ENCODE results near the gene IFNE.

The IFNE gene, protein sequence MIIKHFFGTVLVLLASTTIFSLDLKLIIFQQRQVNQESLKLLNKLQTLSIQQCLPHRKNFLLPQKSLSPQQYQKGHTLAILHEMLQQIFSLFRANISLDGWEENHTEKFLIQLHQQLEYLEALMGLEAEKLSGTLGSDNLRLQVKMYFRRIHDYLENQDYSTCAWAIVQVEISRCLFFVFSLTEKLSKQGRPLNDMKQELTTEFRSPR

GRCh38 chr9:21482213-21482612 is at the start of gene IFNE:
Gene IFNE, minus strand, starts transcription at chr9:21482313. Its CDS starts 619 bp downstream, at chr9:21481694.
- DNase-seq = no peak

DNA sequence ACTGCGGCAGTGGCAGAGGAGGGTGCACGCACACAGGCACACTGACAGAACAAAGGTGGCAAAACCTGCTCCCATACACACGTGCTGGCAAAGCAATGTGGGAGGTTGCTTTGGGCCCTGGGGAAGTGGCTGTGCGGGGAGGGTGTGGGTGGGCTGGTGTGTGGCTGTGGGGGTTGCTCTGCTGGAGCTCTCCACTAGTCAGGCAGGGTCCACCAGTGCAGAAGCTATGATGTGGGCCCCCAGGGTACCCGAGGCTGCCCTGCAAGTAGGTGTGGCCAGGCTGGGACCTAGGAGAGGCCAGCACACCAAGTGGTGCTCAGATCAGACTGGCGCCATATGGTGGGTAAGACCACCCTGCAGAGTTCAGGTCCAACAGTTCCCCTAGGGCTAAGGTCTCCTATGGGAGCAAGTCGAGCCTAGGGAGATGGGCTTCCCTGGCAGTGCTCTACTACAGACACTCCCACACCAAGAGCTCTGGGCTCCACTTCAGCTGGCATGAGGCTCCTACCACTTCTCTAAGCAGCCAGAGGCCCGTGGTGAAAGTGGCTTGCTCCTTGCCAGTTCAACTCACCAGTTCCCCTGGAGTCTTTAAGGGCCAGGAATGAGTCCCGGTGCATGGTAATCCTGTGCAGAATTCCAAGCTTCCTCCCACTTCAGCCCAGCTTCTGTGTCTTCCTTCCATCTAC is 46.2 kb upstream of the IFNE start:
- no peak for DNase-seq

DNA sequence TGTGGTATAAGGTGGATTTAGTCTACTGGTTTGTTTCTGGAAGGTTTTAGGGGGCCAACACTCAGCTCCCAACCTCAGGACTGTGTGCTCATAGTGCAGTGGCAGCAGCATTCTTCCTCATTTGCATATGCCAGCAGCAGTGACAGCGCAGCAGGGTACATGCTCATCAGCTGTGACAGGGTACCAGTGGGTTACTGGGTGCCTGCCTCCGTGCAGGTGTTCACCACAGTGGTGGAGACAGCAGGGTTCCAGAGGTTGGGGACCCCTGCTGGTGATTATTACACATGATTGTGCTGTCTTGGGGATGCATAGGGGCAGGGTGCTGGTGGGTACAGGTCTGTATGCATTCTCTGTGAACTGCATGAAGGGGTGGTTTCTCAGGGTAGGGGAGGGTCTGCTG is 45.5 kb upstream of the IFNE start:
- no peak for DNase-seq

- DNase-seq = no peak
Observed at GRCh38 chr9:21525174-21525573, 43.1 kb upstream of the IFNE start.

DNA sequence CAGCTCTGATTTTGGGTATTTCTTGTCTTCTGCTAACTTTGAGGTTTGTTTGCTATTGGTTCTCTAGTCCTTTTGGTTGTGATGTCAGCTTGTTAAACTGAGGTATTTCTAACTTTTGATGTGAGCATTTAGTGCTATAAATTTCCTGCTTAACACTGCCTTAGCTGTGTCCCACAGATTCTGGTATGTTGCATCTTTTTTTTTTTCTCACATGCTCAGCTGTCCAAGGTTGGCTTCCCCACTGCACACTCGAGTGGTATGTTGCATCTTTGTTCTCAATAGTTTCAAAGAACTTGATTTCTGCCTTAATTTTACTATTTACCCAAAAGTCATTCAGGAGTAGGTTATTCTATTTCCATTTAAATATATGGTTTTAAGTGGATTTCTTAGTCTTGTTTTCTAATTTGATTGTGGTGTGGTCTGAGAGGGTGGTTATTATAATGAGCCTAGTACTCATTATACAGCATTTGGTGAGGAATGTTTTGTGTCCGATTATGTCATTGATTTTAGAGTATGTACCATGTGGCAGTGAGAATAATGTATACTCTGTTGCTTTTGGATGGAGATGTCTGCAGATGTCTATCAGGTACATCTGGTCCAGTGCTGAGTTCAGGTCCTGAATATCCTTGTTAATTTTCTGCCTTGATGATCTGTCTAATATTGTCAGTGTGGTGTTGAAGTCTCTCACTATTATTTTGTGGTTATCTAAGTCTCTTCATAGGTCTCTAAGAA is 42.2 kb upstream of the IFNE start:
- no peak for DNase-seq

- DNase-seq = no peak
Observed at GRCh38 chr9:21523021-21524014, 41.2 kb upstream of the IFNE start.

DNA sequence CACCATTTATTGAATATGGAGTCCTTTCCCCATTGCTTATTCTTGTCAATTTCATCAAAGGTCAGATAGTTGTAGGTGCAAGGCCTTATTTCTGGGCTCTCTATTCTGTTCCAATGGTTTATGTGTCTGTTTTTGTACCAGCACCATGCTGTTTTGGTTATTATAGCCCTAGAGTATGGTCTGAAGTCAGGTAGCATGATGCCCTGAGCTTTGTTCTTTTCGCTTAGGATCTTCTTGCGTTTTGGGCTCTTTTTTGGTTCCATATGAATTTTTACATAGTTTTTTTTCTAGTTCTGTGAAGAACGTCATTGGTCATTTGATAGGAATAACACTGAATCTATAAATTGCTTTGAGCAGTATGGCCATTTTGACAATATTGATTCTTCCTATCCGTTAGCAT is 40.2 kb upstream of the IFNE start:
- DNase-seq = no peak

- DNase-seq = no peak
Observed at GRCh38 chr9:21521448-21521847, 39.3 kb upstream of the IFNE start.

- DNase-seq = no peak
Observed at GRCh38 chr9:21520501-21521228, 38.6 kb upstream of the IFNE start.

- no peak for DNase-seq
Observed at GRCh38 chr9:21519855-21520434, 37.8 kb upstream of the IFNE start.

GRCh38 chr9:21516796-21517195 is 34.7 kb upstream of the IFNE start:
- no peak for DNase-seq

GRCh38 chr9:21513431-21513830 is 31.3 kb upstream of the IFNE start:
- no peak for DNase-seq

DNA sequence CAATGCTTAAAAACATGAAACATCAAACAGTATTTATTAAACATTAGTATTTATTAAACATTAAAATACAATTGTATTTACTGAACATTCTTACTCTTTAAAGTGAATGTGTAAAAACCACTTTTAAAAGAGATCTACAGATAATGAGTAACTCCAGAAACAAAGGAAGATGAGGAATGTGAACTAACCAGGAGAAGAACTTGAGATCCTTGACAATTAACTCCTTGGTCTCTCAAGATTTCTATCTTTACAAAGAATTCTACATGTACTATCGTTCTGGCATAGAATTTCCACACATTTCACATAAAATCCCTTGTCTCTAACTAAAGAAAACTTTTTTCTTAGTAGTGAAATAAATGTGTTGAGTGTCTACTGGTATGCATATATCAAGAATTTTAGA is 28.7 kb upstream of the IFNE start:
- no peak for DNase-seq

DNA sequence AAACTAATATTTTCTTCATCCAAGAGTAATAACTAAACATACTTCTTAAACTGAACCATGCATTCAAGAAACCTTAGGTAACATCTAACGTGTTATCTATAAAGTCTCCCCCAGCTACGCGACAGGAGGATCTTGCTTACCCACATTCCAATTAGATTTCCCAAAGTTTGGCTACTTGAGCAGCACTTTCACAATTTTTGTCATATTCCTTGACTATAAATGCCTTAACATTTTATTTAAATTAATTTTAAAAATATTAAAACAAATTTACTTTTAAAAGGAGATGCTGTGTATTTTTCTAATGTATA is 25.3 kb upstream of the IFNE start:
- DNase-seq = no peak

GRCh38 chr9:21506626-21507482 is 24.7 kb upstream of the IFNE start:
- no peak for DNase-seq

- no peak for DNase-seq
Observed at GRCh38 chr9:21505425-21506179, 23.5 kb upstream of the IFNE start.

DNA sequence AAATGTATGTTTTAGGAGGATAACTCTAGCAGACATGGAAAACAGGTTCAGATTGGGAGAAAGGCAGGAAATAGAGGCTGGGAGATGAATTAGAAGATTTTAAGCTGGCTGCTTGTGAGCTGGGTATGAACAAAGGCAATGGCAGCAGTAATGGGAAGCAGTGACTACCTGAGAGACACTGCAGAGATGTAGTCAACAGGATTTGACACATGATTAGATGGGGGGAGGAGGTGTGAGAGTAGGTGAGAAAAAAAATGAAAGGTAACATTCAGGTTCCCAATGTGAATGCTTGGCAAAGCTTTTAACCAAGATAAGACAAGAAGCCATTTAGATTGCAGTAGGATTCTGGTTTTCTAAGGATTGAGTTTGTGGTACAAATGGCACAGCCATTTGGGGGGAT is 22.8 kb upstream of the IFNE start:
- no peak for DNase-seq

- DNase-seq = no peak
Observed at GRCh38 chr9:21504113-21504512, 22.0 kb upstream of the IFNE start.

DNA sequence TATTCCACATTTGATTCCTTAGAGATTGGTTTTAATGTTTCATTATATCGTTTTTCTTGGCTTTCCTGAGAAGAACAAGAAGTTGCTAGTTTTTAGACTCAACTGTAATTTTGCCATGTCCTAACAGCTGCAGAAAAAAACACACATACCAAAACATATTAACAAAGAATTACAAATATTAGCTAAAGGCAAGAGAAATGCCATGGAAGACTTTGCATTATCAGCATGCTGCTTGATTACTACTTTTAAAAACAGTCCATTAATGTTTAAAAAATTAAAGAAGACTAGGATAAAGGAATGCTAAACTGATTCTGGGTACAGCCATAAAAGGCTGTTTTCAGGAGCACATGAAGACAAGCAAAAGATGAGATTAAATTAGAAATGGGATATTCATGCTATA is 20.5 kb upstream of the IFNE start:
- DNase-seq = no peak

GRCh38 chr9:21499912-21500311 is 17.8 kb upstream of the IFNE start:
- DNase-seq = no peak
